Activated B cell treated with CpG ODN at 0.5 μM for 24 hours (primary cell): ENCODE measurements around the gene LDAH. TPM values are rescaled to one million over a fixed set of nuclear protein-coding genes. Genes with fewer than 3 reads are reported as not detected.
A peak's percentile ranks its signal among the peaks of the same experiment; 100 is the strongest.

Source experiments
- ATAC-seq: fragments of 200-7000 bp; cut with Tn5 transposase; one replicate; pipeline ENCODE4 v1.10.0; 2021; ENCODE audit warnings: low read depth, mild to moderate bottlenecking, moderate library complexity
- CTCF ChIA-PET: fragments of 350-600 bp; sonication (Branson Sonifier 250); formaldehyde crosslinking; loops from one replicate; lab custom pipeline; 2021; ENCODE audit warnings: antibody characterized with exemption; lab: Charles Lee
- POLR2A ChIA-PET: fragments of 350-600 bp; sonication (Branson Sonifier 250); formaldehyde crosslinking; loops from one replicate; lab custom pipeline; 2021; ENCODE audit warnings: antibody characterized with exemption; lab: Charles Lee
- DNase-seq: peaks from one replicate; pipeline ENCODE4 v3.0.0; 2022
- H3K27ac Mint-ChIP-seq: one replicate; pipeline ENCODE4 v1.8.0; 2020; ENCODE audit warnings: mixed read lengths
- H3K27me3 Mint-ChIP-seq: one replicate; pipeline ENCODE4 v1.8.0; 2021; ENCODE audit warnings: mixed read lengths
- H3K36me3 Mint-ChIP-seq: one replicate; pipeline ENCODE4 v1.8.0; 2021; ENCODE audit warnings: low read depth, mixed read lengths
- H3K4me1 Mint-ChIP-seq: one replicate; pipeline ENCODE4 v1.8.0; 2021; ENCODE audit warnings: mixed read lengths
- H3K4me3 Mint-ChIP-seq: one replicate; pipeline ENCODE4 v1.8.0; 2020; ENCODE audit warnings: mild to moderate bottlenecking, mixed read lengths
- H3K9me3 Mint-ChIP-seq: one replicate; pipeline ENCODE4 v1.8.0; 2020; ENCODE audit warnings: mixed read lengths
- CTCF ChIP-seq: fragments of 200-600 bp; IDR thresholded peaks from one replicate; pipeline ENCODE4 v1.8.0; 2022; ENCODE audit warnings: antibody characterized with exemption, mild to moderate bottlenecking
- intact Hi-C: fragments of 100-400 bp; cut with micrococcal nuclease; formaldehyde crosslinking; loops from one replicate; pipeline ENCODE4 v1.15.1; 2024
- total RNA-seq: library from RNA; stranded (reverse); gene quantifications from 2 replicates; pipeline ENCODE4 v1.2.3, GENCODE V29; 2022

LDAH gene
- total RNA-seq, 1 donor from 2014 or later, result 31.2 TPM

DNA sequence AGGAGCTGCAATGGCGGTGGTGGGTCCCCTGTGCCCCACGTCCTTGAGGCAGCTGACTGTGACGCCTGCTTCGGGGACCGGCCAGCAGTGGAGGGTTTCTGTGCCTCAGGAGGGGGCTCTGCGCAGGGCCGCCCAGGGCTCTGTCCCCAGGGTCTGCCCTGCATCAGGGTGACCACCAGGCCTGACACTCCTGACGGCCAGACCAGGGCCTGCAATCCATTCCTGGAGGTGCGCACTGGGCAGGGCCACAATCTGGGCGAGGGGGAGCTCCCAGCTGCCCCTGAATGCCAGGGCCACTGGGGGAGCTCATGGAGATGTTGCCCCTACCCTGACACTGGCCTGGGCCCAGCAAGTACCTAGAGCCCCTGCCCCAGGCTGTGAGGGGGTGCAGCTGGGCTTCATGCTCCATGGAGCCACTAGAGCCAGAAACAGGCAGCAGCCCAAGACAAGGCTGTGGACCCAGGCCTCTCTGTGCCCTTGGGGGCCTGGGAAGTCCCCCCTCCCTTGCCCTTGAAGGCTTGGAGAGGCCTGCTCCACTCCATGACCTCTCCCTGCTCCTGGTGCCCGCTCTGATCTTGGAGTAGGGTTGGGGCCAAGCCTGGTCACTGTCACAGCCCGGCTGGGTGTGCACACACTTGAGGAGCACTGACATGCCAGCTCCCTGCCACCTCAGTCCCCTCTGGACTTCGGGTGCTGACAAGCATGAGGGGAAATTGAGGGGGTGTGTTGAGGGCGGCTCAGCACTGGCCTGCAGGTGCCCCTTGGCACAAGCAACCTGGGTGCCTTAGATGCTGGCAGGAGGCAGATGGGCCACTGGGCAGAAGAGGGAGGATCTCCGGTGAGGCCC lies 55.9 kb downstream of the LDAH start:
- no peak for ATAC-seq

GRCh38 chr2:20766213-20766612 lies 56.7 kb downstream of the LDAH start:
- Mint-ChIP-seq H3K4me3 (no peak overlapping the region), H3K27ac (no peak overlapping the region), H3K4me1 (peaks cover 28% of the 10 kb centered on the region), H3K36me3 (peaks cover 36% of the 10 kb centered on the region), H3K27me3 (no peaks in the 10 kb centered on the region), H3K9me3 (peaks cover 5% of the 10 kb centered on the region)
- CTCF ChIA-PET, result no interaction called here
- intact Hi-C loops, result no loop called here
- ATAC-seq (no peak), DNase-seq (no peak)
- no peak for TF ChIP-seq CTCF
- POLR2A ChIA-PET, result no interaction called here

More for the DNA sequence above, 55.9 kb downstream of the LDAH start:
- ChIA-PET POLR2A (no interaction called here), CTCF (no interaction called here)
- Mint-ChIP-seq H3K36me3 (peaks cover 38% of the 10 kb centered on the region), H3K9me3 (peaks cover 5% of the 10 kb centered on the region), H3K27me3 (no peaks in the 10 kb centered on the region), H3K27ac (no peak overlapping the region), H3K4me1 (peaks cover 28% of the 10 kb centered on the region), H3K4me3 (no peak overlapping the region)
- DNase-seq, result no peak
- intact Hi-C loops, result no loop called here
- no peak for TF ChIP-seq CTCF

GRCh38 chr2:20762945-20763683 lies 59.8 kb downstream of the LDAH start:
- CTCF ChIA-PET, result interaction anchor here (1.0 kb wide), 1 partner anchor 18 kb away, joined by 3 read pairs; no protein-coding TSS in a partner anchor
- Mint-ChIP-seq H3K27me3 (no peaks in the 10 kb centered on the region), H3K27ac (no peak overlapping the region), H3K36me3 (peaks cover 28% of the 10 kb centered on the region), H3K9me3 (no peaks in the 10 kb centered on the region), H3K4me1 (peaks cover 28% of the 10 kb centered on the region), H3K4me3 (no peak overlapping the region)
- no peak for DNase-seq
- POLR2A ChIA-PET, result interaction anchor here (1.0 kb wide), 1 partner anchor 86 kb away, joined by 5 read pairs; no protein-coding TSS in a partner anchor
- intact Hi-C loops, result no loop called here
- no peak for TF ChIP-seq CTCF
- ATAC-seq, result peak; percentile 49

DNA sequence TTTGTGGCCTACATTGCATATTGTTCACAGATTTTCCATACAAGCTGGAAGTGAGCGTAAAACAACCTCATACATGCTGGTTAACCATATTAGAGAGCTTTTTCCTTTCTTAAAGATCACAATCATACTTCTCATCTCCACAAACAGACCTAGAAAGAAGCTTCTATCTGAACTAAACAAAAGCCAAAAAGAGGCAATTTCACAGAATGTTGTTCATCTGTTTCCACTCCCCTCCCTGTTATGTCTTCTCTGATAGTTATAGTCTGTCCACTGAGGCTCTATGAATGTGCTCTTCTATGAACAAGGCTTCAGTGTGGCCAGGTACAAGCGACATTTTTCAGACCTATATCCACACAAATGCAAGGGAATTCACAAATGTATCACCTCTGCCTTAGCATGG lies 63.4 kb downstream of the LDAH start:
- Mint-ChIP-seq H3K9me3 (no peaks in the 10 kb centered on the region), H3K27me3 (no peaks in the 10 kb centered on the region), H3K4me1 (peaks cover 24% of the 10 kb centered on the region), H3K4me3 (no peak overlapping the region), H3K36me3 (peaks cover 15% of the 10 kb centered on the region), H3K27ac (no peak overlapping the region)
- no peak for TF ChIP-seq CTCF
- CTCF ChIA-PET, result interaction anchor here (1.1 kb wide), 1 partner anchor 98 kb away, joined by 3 read pairs; no protein-coding TSS in a partner anchor
- intact Hi-C loops, result no loop called here
- POLR2A ChIA-PET, result no interaction called here
- ATAC-seq (no peak), DNase-seq (no peak)

- ChIA-PET POLR2A (no interaction called here), CTCF (interaction anchor here (1.1 kb wide), 1 partner anchor 97 kb away, joined by 3 read pairs; no protein-coding TSS in a partner anchor)
- DNase-seq, result no peak
- Mint-ChIP-seq H3K4me3 (no peak overlapping the region), H3K27ac (no peak overlapping the region), H3K27me3 (no peaks in the 10 kb centered on the region), H3K9me3 (no peaks in the 10 kb centered on the region), H3K36me3 (peaks cover 13% of the 10 kb centered on the region), H3K4me1 (peaks cover 19% of the 10 kb centered on the region)
- no peak for TF ChIP-seq CTCF
- no peak for ATAC-seq
- intact Hi-C loops, result no loop called here
These were observed 63.9 kb downstream of the LDAH start for GRCh38 chr2:20758997-20759396.
